A549 (cell line): Measurements from ENCODE around the gene TMEM132D. TPM values are rescaled to one million over a fixed set of nuclear protein-coding genes. Genes with fewer than 3 reads are reported as not detected.

Source experiments
- ATAC-seq, 2 experiments: fragments of 200-7000 bp in 1 of 2; fragments of >200 bp in 1 of 2; cut with Nextera tagmentation in 1 of 2; cut with Tn5 transposase in 1 of 2; 3 replicates each; pipeline versions ENCODE4 v1.8.0 to v1.9.1; 2018 to 2020; ENCODE audit warnings: mild to moderate bottlenecking in 1 of 2, moderate library complexity in 1 of 2
- CTCF ChIA-PET: fragments of 300-600 bp; sonication (Branson Sonifier 250); formaldehyde crosslinking; extraction: SDS; loops from one replicate; lab custom pipeline; 2021; ENCODE audit warnings: antibody characterized with exemption, inconsistent platforms; lab: Yijun Ruan, JAX
- POLR2A ChIA-PET: fragments of 350-600 bp; formaldehyde crosslinking; extraction: SDS; loops from one replicate; lab custom pipeline; 2021; ENCODE audit warnings: antibody characterized with exemption, inconsistent platforms; lab: Yijun Ruan, JAX
- DNase-seq, 2 experiments: peaks; one replicate each; pipeline versions ENCODE4 v3.0.0 to v3.0.0-alpha.2; 2011 to 2016; ENCODE audit warnings: low read depth in 1 of 2, low spot score in 1 of 2
- FAIRE-seq: peaks from 2 replicates; lab custom pipeline; 2011; peaks lifted over from hg19 to GRCh38; lab: Jason Lieb, UNC
- H3K27ac ChIP-seq, 2 experiments: fragments of >200 bp; sonication (Bioruptor Twin); formaldehyde crosslinking; 3 replicates each; pipeline ENCODE4 v1.5.1; 2016 to 2017
- H3K4me1 ChIP-seq: fragments of >200 bp; sonication (Bioruptor Twin); formaldehyde crosslinking; 3 replicates; pipeline ENCODE4 v1.6.1; 2016
- H3K4me2 ChIP-seq: fragments of >200 bp; sonication (Bioruptor Twin); formaldehyde crosslinking; 3 replicates; pipeline ENCODE4 v1.6.1; 2016
- H3K4me3 ChIP-seq: fragments of >200 bp; sonication (Bioruptor Twin); formaldehyde crosslinking; 3 replicates; pipeline ENCODE4 v1.5.1; 2016
- H3K9me3 ChIP-seq: fragments of >200 bp; sonication (Bioruptor Twin); formaldehyde crosslinking; 3 replicates; pipeline ENCODE4 v1.6.1; 2016
- ATOH8 ChIP-seq: fragments of 250-450 bp; sonication (Bioruptor Pico); IDR thresholded peaks from 2 replicates; pipeline ENCODE4 v1.5.0; 2020; ENCODE audit warnings: low read depth, mild to moderate bottlenecking, moderate library complexity
- CBX8 ChIP-seq: fragments of 200-600 bp; sonication (generic); IDR thresholded peaks from 2 replicates; pipeline ENCODE4 v1.6.1; 2016
- CHD4 ChIP-seq: fragments of 200-600 bp; sonication (generic); IDR thresholded peaks from 2 replicates; pipeline ENCODE4 v1.6.1; 2016; ENCODE audit warnings: antibody characterized with exemption, mild to moderate bottlenecking, borderline replicate concordance
- CTCF ChIP-seq: fragments of >200 bp; sonication (Bioruptor Twin); formaldehyde crosslinking; IDR thresholded peaks from 3 replicates; pipeline ENCODE4 v1.5.1; 2016
- E2F6 ChIP-seq: IDR thresholded peaks from 2 replicates; pipeline ENCODE4 v1.6.1; 2012; ENCODE audit warnings: low read depth, borderline replicate concordance
- EHMT2 ChIP-seq: fragments of 200-600 bp; sonication (generic); IDR thresholded peaks from 2 replicates; pipeline ENCODE4 v1.6.1; 2016; ENCODE audit warnings: antibody characterized with exemption, low read depth, mild to moderate bottlenecking, moderate library complexity
- FOXS1 ChIP-seq: fragments of 250-450 bp; sonication (Bioruptor Pico); IDR thresholded peaks from 2 replicates; pipeline ENCODE4 v1.5.0; 2020; ENCODE audit warnings: mild to moderate bottlenecking, moderate library complexity
- HEYL ChIP-seq: fragments of 250-450 bp; sonication (Bioruptor Pico); IDR thresholded peaks from 2 replicates; pipeline ENCODE4 v1.8.0; 2021; ENCODE audit warnings: mild to moderate bottlenecking, moderate library complexity
- HOXA7 ChIP-seq: fragments of 250-450 bp; sonication (Bioruptor Pico); IDR thresholded peaks from 2 replicates; pipeline ENCODE4 v1.5.0; 2020; ENCODE audit warnings: mild to moderate bottlenecking, moderate library complexity
- HOXB13 ChIP-seq: fragments of 250-450 bp; sonication (Bioruptor Pico); IDR thresholded peaks from 2 replicates; pipeline ENCODE4 v1.5.0; 2020; ENCODE audit warnings: low read depth, mild to moderate bottlenecking, moderate library complexity
- HOXB5 ChIP-seq: fragments of 250-450 bp; sonication (Bioruptor Pico); IDR thresholded peaks from 2 replicates; pipeline ENCODE4 v1.5.0; 2020; ENCODE audit warnings: mild to moderate bottlenecking, moderate library complexity
- MYC ChIP-seq: IDR thresholded peaks from 2 replicates; pipeline ENCODE4 v1.6.1; 2012; ENCODE audit warnings: mild to moderate bottlenecking, inconsistent platforms, low read length, improper control_type of control experiment, borderline replicate concordance
- NR3C1 ChIP-seq: fragments of >200 bp; sonication (Bioruptor Twin); formaldehyde crosslinking; IDR thresholded peaks from 3 replicates; pipeline ENCODE4 v1.6.1; 2017
- PHF8 ChIP-seq: fragments of 200-600 bp; sonication (generic); IDR thresholded peaks from 2 replicates; pipeline ENCODE4 v1.6.1; 2016; ENCODE audit warnings: low read depth, mild to moderate bottlenecking, antibody characterized with exemption, moderate library complexity, borderline replicate concordance
- POLR2AphosphoS2 ChIP-seq: conservative IDR thresholded peaks from 2 replicates; pipeline ENCODE4 v1.6.1; 2012; ENCODE audit warnings: low read length, improper control_type of control experiment, inconsistent platforms
- RCOR1 ChIP-seq: fragments of 150-350 bp; IDR thresholded peaks from 2 replicates; pipeline ENCODE4 v1.6.1; 2014; ENCODE audit warnings: antibody characterized with exemption, low read length, low read depth
- RNF2 ChIP-seq: fragments of 200-600 bp; sonication (generic); IDR thresholded peaks from 2 replicates; pipeline ENCODE4 v1.6.1; 2016; ENCODE audit warnings: low read depth, mild to moderate bottlenecking, antibody characterized with exemption, moderate library complexity, borderline replicate concordance
- SREBF2 ChIP-seq: fragments of 450-650 bp; IDR thresholded peaks from 2 replicates; pipeline ENCODE4 v1.6.1; 2014; ENCODE audit warnings: mild to moderate bottlenecking, moderate library complexity
- ZNF302 ChIP-seq: fragments of 250-450 bp; sonication (Bioruptor Pico); IDR thresholded peaks from 2 replicates; pipeline ENCODE4 v1.9.0; 2021; ENCODE audit warnings: inconsistent platforms, mild to moderate bottlenecking, moderate library complexity
- ZSCAN20 ChIP-seq: fragments of 250-450 bp; sonication (Bioruptor Pico); IDR thresholded peaks from 2 replicates; pipeline ENCODE4 v1.8.0; 2022; ENCODE audit warnings: mild to moderate bottlenecking, moderate library complexity
- WGBS: methylation state at CpG from one replicate; pipeline ENCODE4 v1.1.6; 2017; ENCODE audit errors: missing lambda C conversion rate; 5-methylcytosine and 5-hydroxymethylcytosine counted together
- polyA plus RNA-seq, 4 experiments: library from polyadenylated mRNA; depleted of rRNA in 3 of 4; stranded (reverse); fragments of >200 nt; fragmentation: RNase III in 1 of 4; extraction: RNeasy Plus Mini Kit Qiagen cat#74134 plus additional on column Dnase treatment in 1 of 4; gene quantifications; 2 replicates in 3 of 4; 3 replicates in 1 of 4; pipeline ENCODE4 v1.2.3, GENCODE V29; 2011 to 2017
- TF ChIP-seq, protein P1 (sequence below): fragments of 250-450 bp; sonication (Bioruptor Pico); IDR thresholded peaks from 2 replicates; pipeline ENCODE4 v1.5.0; 2021; ENCODE audit warnings: mild to moderate bottlenecking, moderate library complexity, borderline replicate concordance

Gene TMEM132D
- polyA plus RNA-seq, 2 of the 4 experiments (the other 2 are of a cell fraction): not detected

DNA sequence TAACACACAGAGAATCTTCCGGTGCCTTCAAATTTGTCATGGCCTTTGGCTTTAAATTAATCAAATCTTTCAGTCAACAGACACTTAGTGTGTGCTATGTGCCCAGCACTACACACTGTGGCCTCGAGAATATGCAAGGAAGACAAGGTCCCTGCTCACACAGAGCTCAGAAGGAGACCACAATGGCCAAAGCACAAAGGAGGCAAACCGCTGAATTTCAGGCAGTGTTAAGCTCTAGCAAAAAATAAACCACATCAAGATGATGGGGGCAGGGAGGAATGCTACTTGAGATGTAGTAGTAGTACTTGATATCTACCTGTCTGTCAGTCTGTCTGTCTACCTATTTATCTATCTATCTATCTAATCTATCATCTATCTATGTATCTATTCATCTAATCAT, 227.9 kb downstream of the TMEM132D start:
- TF ChIP-seq ZNF302 (CRISPR knock-in tag) (no peak), ZSCAN20 (CRISPR knock-in tag) (no peak), PHF8 (no peak), SREBF2 (no peak), MYC (no peak), RCOR1 (no peak), HEYL (CRISPR knock-in tag) (no peak)
- TF ChIP-seq, protein P1, sequence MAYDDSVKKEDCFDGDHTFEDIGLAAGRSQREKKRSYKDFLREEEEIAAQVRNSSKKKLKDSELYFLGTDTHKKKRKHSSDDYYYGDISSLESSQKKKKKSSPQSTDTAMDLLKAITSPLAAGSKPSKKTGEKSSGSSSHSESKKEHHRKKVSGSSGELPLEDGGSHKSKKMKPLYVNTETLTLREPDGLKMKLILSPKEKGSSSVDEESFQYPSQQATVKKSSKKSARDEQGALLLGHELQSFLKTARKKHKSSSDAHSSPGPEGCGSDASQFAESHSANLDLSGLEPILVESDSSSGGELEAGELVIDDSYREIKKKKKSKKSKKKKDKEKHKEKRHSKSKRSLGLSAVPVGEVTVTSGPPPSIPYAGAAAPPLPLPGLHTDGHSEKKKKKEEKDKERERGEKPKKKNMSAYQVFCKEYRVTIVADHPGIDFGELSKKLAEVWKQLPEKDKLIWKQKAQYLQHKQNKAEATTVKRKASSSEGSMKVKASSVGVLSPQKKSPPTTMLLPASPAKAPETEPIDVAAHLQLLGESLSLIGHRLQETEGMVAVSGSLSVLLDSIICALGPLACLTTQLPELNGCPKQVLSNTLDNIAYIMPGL (CRISPR knock-in tag): no peak
- 17% methylated on average over 3 of the region's 3 CpGs for WGBS
- DNase-seq: no peak
- no peak for FAIRE-seq
- Histone ChIP-seq H3K9me3 (no peaks in the 10 kb centered on the region; the same call in 2 of the 3 replicates), H3K4me2 (no peak overlapping the region), H3K27ac (no peak overlapping the region), H3K4me3 (no peak overlapping the region), H3K4me1 (no peaks in the 10 kb centered on the region)
- CTCF ChIA-PET: interaction anchor here (0.7 kb wide), 1 partner anchor 193 kb away, joined by 3 read pairs; no protein-coding TSS in a partner anchor
- POLR2A ChIA-PET: no interaction called here
- no peak for ATAC-seq

DNA sequence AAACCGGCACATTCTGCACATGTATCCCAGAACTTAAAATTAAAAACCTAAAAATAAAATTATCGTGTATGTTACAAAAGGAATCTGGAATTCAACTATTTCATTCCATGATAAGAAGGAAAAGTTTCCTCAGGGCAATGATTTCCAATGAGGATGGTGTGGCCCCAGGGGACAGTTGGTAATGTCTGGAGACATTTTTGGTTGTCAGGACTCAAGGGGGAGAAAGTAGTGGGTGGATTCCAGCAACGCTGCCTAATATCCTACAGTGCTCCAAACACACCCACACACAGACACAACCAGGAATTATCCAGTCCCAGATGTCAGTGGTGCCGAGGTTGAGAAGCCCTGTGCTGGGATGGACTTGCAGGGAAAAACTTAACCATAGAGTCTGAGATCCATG, 228.3 kb downstream of the TMEM132D start:
- H3K4me1 ChIP-seq: no peaks in the 10 kb centered on the region
- WGBS: 4% methylated on average over 4 of the region's 4 CpGs
- no peak overlapping the region for H3K27ac ChIP-seq
- no peak for TF ChIP-seq NR3C1
- no peak for TF ChIP-seq EHMT2
- no peak for TF ChIP-seq RCOR1
- TF ChIP-seq, protein P1 (CRISPR knock-in tag): no peak
- H3K9me3 ChIP-seq: no peaks in the 10 kb centered on the region
- no peak overlapping the region for H3K4me3 ChIP-seq
- DNase-seq: no peak
- ChIA-PET POLR2A (no interaction called here), CTCF (no interaction called here)
- no peak for FAIRE-seq
- no peak for ATAC-seq
- no peak overlapping the region for H3K4me2 ChIP-seq

DNA sequence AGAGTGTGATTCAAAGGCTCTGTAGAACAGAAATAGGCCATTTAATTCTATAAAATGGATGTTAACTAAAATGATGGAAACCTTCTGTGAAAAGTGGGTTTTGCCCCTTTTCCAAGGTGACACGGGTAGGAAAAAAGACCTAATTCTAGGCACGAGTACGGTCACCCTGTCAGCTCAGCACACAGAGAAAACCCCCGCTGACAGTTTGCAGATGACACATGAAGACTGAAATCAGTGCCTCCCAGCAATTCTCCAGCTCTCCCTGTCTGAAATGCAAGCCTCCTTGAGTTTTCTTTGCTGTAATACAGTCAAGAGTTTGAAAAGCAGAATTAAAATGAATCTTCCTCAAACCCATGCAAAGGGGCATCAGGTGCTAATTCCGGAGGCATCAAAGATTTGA, 230.0 kb downstream of the TMEM132D start:
- no peak for FAIRE-seq
- Histone ChIP-seq H3K27ac (no peak overlapping the region), H3K4me1 (no peaks in the 10 kb centered on the region), H3K4me3 (no peak overlapping the region), H3K9me3 (no peaks in the 10 kb centered on the region), H3K4me2 (no peak overlapping the region)
- 2% methylated on average over 5 of the region's 5 CpGs for WGBS
- ATAC-seq: no peak
- ChIA-PET CTCF (no interaction called here), POLR2A (no interaction called here)
- DNase-seq: no peak
- TF ChIP-seq ATOH8 (CRISPR knock-in tag) (no peak), FOXS1 (CRISPR knock-in tag) (no peak), POLR2AphosphoS2 (no peak), CHD4 (no peak), ZSCAN20 (CRISPR knock-in tag) (no peak), HEYL (CRISPR knock-in tag) (no peak), HOXA7 (CRISPR knock-in tag) (no peak), E2F6 (no peak), CBX8 (no peak), CTCF (no peak), ZNF302 (CRISPR knock-in tag) (no peak), HOXB13 (CRISPR knock-in tag) (no peak), RNF2 (no peak), HOXB5 (CRISPR knock-in tag) (no peak), SREBF2 (no peak)
